Measurements from ENCODE around the gene ZNF383. TPM values are rescaled to one million over a fixed set of nuclear protein-coding genes. Genes with fewer than 3 reads are reported as not detected.

The ZNF383 gene
- total RNA-seq, result 4.0 and 5.5 TPM in 2 replicates

DNA sequence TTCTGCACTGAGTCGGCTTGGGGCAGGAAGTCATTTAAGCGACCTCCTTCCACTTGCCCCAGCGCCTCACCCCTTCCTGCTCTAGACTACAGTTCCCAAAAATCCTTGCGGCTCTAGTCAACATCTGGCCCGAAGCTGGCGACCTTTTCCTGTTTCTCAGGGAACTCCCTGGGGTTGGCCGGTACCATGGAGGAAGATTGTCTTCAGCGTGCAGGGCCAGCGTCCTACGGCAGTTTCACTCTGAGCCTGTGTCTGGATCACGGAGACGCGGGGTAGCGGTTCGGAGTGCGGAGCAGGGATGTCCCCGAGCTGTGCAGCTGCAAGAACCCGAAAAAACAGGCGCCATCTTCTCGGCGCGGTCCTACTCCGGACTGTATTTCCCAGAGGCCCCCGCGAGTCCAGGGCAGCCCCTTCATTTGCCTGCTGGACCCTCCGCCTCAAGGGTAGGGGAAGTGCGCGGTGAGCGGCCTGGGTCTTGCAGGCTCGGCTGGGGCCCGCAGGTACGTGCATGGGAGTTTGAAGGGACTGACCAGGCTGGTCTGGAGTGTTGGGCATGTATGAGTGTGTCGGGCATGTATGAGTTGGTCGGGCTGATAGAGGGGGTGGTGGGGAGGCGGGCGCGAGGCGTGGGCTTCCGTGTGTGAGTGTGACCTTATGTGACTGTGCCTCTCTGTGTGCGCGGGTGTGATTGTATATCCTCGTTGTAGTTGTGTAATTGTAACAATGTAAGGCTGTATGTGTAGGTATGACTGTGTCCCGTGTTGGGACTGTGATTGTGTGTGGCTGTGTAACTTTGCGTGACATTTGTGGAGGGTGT is at the start of gene ZNF383:
Gene ZNF383, plus strand, starts transcription at position 440 of the 817 bp plus-strand sequence. CDS start 12,240 bp downstream, outside the sequence.

DNA sequence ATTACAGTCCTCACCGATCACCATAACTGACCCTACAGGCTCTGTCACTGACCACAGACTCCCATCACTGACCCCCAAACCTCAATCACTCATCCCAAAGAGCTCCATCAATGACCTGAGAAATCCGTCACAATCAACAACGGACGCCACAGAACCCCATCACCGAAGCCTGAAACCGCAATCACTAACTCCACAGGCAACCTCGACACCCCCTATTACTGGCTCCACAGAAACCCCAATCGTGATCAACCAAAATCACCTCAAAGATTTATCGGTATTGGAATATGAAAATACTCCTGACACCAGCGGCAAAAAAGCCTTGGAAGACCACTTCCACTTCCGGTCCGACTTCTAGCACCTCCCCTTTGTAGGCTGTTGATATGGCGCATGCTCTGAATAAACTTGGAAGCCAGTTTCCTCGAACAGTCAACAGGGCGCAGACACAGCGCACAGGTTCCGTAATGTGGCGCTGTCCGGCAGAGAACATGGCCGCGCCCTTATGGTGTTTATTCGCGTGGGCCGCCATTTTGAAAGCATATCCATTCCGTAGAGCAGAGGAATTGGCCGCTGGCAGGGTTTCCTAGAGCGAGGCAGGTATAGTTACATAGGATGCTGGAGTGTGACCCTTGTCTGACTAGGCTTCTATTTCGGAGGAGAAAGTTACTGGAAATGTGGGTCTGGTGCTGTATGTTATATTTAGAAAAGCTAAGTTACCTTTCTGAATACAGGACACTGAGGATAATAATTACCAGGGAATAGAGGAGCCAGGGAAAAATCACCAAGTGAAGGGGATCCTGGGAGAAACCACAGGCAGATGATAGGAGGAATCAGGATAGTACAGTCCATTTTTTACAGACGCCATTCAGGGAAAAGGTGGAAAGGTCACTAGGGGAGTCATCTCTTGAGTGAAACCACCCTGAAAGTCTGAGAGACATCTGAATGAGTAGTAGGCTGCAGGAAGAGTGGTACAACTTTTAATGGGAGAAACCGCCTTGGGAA is 45.3 kb upstream of the ZNF383 start, which contains the start of gene ZNF585A:
Gene ZNF585A, minus strand, starts transcription at position 328 of the 999 bp plus-strand sequence. CDS start 2,785 bp downstream, outside the sequence.

Other genes with a start within 250 kb of the ZNF383 start
- gene ZNF420, start 139.8 kb upstream of the ZNF383 start, total RNA-seq, result 5.9 and 6.2 TPM in 2 replicates
- gene ZNF585A, start 45.5 kb upstream of the ZNF383 start, total RNA-seq, result 3.1 and 6.6 TPM in 2 replicates
- gene ZNF585B, start 7.7 kb upstream of the ZNF383 start, total RNA-seq, result 14.7 and 18.0 TPM in 2 replicates
- 3.3 and 3.7 TPM in 2 replicates for gene ZNF527, start 152.9 kb downstream of the ZNF383 start, total RNA-seq
- gene ZNF569, start 249.2 kb downstream of the ZNF383 start, total RNA-seq, result 4.0 and 6.1 TPM in 2 replicates